22Rv1 (cell line): Measurements from ENCODE around the gene DOK6.

Experiments used
- CTCF ChIP-seq: fragments of 450-650 bp; IDR thresholded peaks from 2 replicates; pipeline ENCODE4 v1.5.1; 2017; ENCODE audit warnings: mild to moderate bottlenecking
- ZFX ChIP-seq: fragments of 450-650 bp; IDR thresholded peaks from 2 replicates; pipeline ENCODE4 v1.6.1; 2017; ENCODE audit warnings: antibody characterized with exemption, borderline replicate concordance

- TF ChIP-seq CTCF, result no peak
- no peak for TF ChIP-seq ZFX
These were observed 84.2 kb downstream of the DOK6 start for GRCh38 chr18:69484699-69485396.
